B cell (primary cell): ENCODE data around the gene ABCA12.

Experiments
- EZH2 ChIP-seq: IDR thresholded peaks from 2 replicates; pipeline ENCODE4 v1.6.1; 2012; ENCODE audit warnings: borderline replicate concordance, low read depth, mild to moderate bottlenecking, moderate library complexity, low read length; ENCODE audit not compliant: insufficient read depth, poor library complexity, severe bottlenecking
- TF ChIP-seq, protein P1 (sequence below): fragments of 200-600 bp; IDR thresholded peaks from one replicate; pipeline ENCODE4 v1.8.0; 2022; ENCODE audit warnings: antibody characterized with exemption, mild to moderate bottlenecking

DNA sequence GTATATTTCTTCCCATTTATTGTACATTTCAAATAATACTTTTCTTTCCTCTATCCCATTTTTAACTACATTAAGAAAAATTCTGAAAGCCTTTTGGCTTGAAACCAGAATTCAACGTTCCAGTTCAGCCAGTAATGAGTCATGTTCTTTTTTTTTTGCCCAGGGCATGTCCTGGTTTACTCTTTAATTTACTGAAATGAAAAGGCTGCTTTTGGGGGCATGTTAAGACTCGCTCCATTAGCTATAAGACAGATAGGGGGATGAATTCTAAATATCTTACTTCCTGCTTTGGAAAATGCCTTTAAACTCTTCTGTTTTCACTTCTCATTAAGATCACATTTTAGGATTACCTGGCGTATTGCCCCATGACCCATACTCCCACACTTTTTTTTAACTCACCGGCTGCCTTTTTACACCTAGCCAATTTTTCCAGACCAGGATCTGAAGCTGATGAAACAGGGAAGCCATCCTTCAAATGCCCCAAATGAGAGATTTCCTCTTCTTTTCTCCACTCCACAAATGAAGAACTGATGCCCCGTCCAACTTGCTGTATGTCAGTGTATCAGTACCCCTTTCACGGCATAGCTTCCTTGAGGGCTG, 585 bp downstream of the ABCA12 start:
- TF ChIP-seq, protein P1, sequence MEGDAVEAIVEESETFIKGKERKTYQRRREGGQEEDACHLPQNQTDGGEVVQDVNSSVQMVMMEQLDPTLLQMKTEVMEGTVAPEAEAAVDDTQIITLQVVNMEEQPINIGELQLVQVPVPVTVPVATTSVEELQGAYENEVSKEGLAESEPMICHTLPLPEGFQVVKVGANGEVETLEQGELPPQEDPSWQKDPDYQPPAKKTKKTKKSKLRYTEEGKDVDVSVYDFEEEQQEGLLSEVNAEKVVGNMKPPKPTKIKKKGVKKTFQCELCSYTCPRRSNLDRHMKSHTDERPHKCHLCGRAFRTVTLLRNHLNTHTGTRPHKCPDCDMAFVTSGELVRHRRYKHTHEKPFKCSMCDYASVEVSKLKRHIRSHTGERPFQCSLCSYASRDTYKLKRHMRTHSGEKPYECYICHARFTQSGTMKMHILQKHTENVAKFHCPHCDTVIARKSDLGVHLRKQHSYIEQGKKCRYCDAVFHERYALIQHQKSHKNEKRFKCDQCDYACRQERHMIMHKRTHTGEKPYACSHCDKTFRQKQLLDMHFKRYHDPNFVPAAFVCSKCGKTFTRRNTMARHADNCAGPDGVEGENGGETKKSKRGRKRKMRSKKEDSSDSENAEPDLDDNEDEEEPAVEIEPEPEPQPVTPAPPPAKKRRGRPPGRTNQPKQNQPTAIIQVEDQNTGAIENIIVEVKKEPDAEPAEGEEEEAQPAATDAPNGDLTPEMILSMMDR = no peak
- no peak for TF ChIP-seq EZH2
